A673 (cell line): Measurements from ENCODE around the gene PSMB5.

Experiments used
- CTCF ChIP-seq: fragments of 300-800, 200-600 bp; sonication (generic); conservative IDR thresholded peaks from 2 replicates; pipeline ENCODE4 v1.5.1; 2017; ENCODE audit warnings: low read depth, mild to moderate bottlenecking, antibody characterized with exemption, low read length, moderate library complexity, mixed read lengths
- EZH2 ChIP-seq: fragments of 200-600 bp; sonication (generic); IDR thresholded peaks from 2 replicates; pipeline ENCODE4 v1.6.1; 2017; ENCODE audit warnings: borderline replicate concordance, low read depth, mild to moderate bottlenecking, mixed read lengths, antibody characterized with exemption, low read length; ENCODE audit not compliant: poor library complexity, severe bottlenecking

- TF ChIP-seq CTCF, result no peak
- no peak for TF ChIP-seq EZH2
These were observed 28.5 kb downstream of the PSMB5 start for GRCh38 chr14:23006188-23006534.
